GM12878 (cell line): ENCODE results near the gene NPAS2. TPM values are rescaled to one million over a fixed set of nuclear protein-coding genes. Genes with fewer than 3 reads are reported as not detected.

Experiments used
- E2F8 ChIP-seq: fragments of 450-650 bp; IDR thresholded peaks from 2 replicates; pipeline ENCODE4 v1.6.1; 2018; ENCODE audit warnings: mild to moderate bottlenecking, low read depth, moderate library complexity; ENCODE audit not compliant: partially characterized antibody
- EZH2 ChIP-seq: IDR thresholded peaks from 2 replicates; pipeline ENCODE4 v1.6.1; 2012; ENCODE audit warnings: low read depth, mild to moderate bottlenecking, control low read depth, inconsistent platforms, low read length, borderline replicate concordance; ENCODE audit not compliant: control insufficient read depth
- FOXM1 ChIP-seq: IDR thresholded peaks from 2 replicates; pipeline ENCODE4 v1.6.1; 2012; ENCODE audit warnings: low read depth, mild to moderate bottlenecking, inconsistent platforms, low read length, moderate library complexity
- GABPA ChIP-seq: IDR thresholded peaks from 2 replicates; pipeline ENCODE4 v1.6.1; 2014; ENCODE audit warnings: antibody characterized with exemption, low read depth, mild to moderate bottlenecking, inconsistent platforms
- GATAD2B ChIP-seq: fragments of 450-650 bp; conservative IDR thresholded peaks from 2 replicates; pipeline ENCODE4 v1.6.1; 2017; ENCODE audit warnings: low read depth, mild to moderate bottlenecking, moderate library complexity
- IRF5 ChIP-seq: fragments of 450-650 bp; IDR thresholded peaks from 2 replicates; pipeline ENCODE4 v1.6.1; 2017; ENCODE audit warnings: borderline replicate concordance
- KAT2A ChIP-seq: conservative IDR thresholded peaks from 2 replicates; pipeline ENCODE4 v1.6.1; 2011; ENCODE audit warnings: low read depth, low read length; ENCODE audit not compliant: control insufficient read depth
- MLLT1 ChIP-seq: fragments of 450-650 bp; IDR thresholded peaks from 2 replicates; pipeline ENCODE4 v1.6.1; 2016; ENCODE audit warnings: mild to moderate bottlenecking
- NR2C1 ChIP-seq: fragments of 450-650 bp; IDR thresholded peaks from 2 replicates; pipeline ENCODE4 v1.6.1; 2017; ENCODE audit warnings: antibody characterized with exemption, mild to moderate bottlenecking, moderate library complexity
- NR2F1 ChIP-seq: fragments of 450-650 bp; conservative IDR thresholded peaks from 2 replicates; pipeline ENCODE4 v1.6.1; 2017; ENCODE audit warnings: mild to moderate bottlenecking
- POLR2A ChIP-seq: IDR thresholded peaks from 2 replicates; pipeline ENCODE4 v1.6.1; 2011; ENCODE audit warnings: low read depth, mild to moderate bottlenecking, low read length
- SMAD1 ChIP-seq: fragments of 450-650 bp; IDR thresholded peaks from 2 replicates; pipeline ENCODE4 v1.6.1; 2018; ENCODE audit warnings: mild to moderate bottlenecking, low read depth; ENCODE audit not compliant: partially characterized antibody
- SUZ12 ChIP-seq: fragments of 200-600 bp; sonication (generic); IDR thresholded peaks from one replicate; pipeline ENCODE4 v1.6.1; 2018; ENCODE audit warnings: antibody characterized with exemption, mild to moderate bottlenecking; ENCODE audit not compliant: unreplicated experiment
- TCF7 ChIP-seq: IDR thresholded peaks from 2 replicates; pipeline ENCODE4 v1.6.1; 2014; ENCODE audit warnings: antibody characterized with exemption, borderline replicate concordance
- USF1 ChIP-seq: IDR thresholded peaks from 2 replicates; pipeline ENCODE4 v1.6.1; 2011; ENCODE audit warnings: borderline replicate concordance, low read depth, mild to moderate bottlenecking, moderate library complexity, mixed read lengths, low read length; ENCODE audit not compliant: insufficient read depth; ENCODE audit errors: extremely low read length
- ZBTB33 ChIP-seq: fragments of 450-650 bp; IDR thresholded peaks from 2 replicates; pipeline ENCODE4 v1.6.1; 2017; ENCODE audit warnings: mild to moderate bottlenecking
- polyA plus RNA-seq, 11 experiments: library from polyadenylated mRNA; depleted of rRNA in 4 of 11; unstranded in 6 of 11; stranded (reverse) in 5 of 11; fragments of >200 nt; fragmentation: Nextera tagmentation in 4 of 11; fragmentation: Illumina TruSeq in 1 of 11; extraction: Ambion mirVana in 4 of 11; extraction: Trizol in 1 of 11; gene quantifications; 1 replicate in 1 of 11; 2 replicates in 10 of 11; pipeline versions ENCODE4 v1.2.1 to v1.2.3, GENCODE V29; 2011 to 2016; ENCODE audit warnings: inconsistent platforms in 2 of 11, missing spikeins in 2 of 11, low read depth in 1 of 11
- total RNA-seq, 4 experiments: library from RNA; depleted of rRNA in 3 of 4; stranded (reverse); fragments of >200 nt in 3 of 4; fragmentation: Illumina TruSeq in 1 of 4; extraction: Trizol in 1 of 4; gene quantifications; 2 replicates each; pipeline versions ENCODE4 v1.2.1 to v1.2.3, GENCODE V29; 2013 to 2021
- TF ChIP-seq, protein P1 (sequence below): fragments of 450-650 bp; IDR thresholded peaks from 2 replicates; pipeline ENCODE4 v1.6.1; 2017; ENCODE audit warnings: mild to moderate bottlenecking, low read depth, inconsistent platforms; ENCODE audit not compliant: poor library complexity, severe bottlenecking

NPAS2 gene
- total and polyA plus RNA-seq, 10 of the 15 experiments (the other 5 are each of a cell fraction or from before 2014, with no cell fraction given): 0.08 TPM; not detected in 9

GRCh38 chr2:101001691-101002561 lies 182.0 kb downstream of the NPAS2 start, which contains the start of gene RPL31 (continued):
- TF ChIP-seq ZBTB33 (no peak), POLR2A (peak; percentile 100), TCF7 (no peak), NR2C1 (peak; percentile 97), E2F8 (peak; percentile 79), USF1 (no peak), NR2F1 (peak; percentile 29; the same call in 1 of the 2 replicates), KAT2A (no peak), GATAD2B (peak; percentile 89; the same call in 1 of the 2 replicates), GABPA (peak; percentile 93), IRF5 (no peak), MLLT1 (peak; percentile 89), FOXM1 (peak; percentile 80), SMAD1 (peak; percentile 93), SUZ12 (no peak), EZH2 (no peak)
- TF ChIP-seq, protein P1, sequence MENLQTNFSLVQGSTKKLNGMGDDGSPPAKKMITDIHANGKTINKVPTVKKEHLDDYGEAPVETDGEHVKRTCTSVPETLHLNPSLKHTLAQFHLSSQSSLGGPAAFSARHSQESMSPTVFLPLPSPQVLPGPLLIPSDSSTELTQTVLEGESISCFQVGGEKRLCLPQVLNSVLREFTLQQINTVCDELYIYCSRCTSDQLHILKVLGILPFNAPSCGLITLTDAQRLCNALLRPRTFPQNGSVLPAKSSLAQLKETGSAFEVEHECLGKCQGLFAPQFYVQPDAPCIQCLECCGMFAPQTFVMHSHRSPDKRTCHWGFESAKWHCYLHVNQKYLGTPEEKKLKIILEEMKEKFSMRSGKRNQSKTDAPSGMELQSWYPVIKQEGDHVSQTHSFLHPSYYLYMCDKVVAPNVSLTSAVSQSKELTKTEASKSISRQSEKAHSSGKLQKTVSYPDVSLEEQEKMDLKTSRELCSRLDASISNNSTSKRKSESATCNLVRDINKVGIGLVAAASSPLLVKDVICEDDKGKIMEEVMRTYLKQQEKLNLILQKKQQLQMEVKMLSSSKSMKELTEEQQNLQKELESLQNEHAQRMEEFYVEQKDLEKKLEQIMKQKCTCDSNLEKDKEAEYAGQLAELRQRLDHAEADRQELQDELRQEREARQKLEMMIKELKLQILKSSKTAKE: peak; percentile 52
